DOHH2 (cell line): Measurements from ENCODE around the gene BANK1.

ENCODE experiments used
- H3F3A ChIP-seq: fragments of 200-600 bp; sonication (generic), shearing (Covaris generic); 2 replicates; pipeline ENCODE4 v1.6.0; 2016; ENCODE audit warnings: antibody characterized with exemption, mild to moderate bottlenecking; ENCODE audit not compliant: control insufficient read depth, insufficient read depth
- H3K27ac ChIP-seq: fragments of 200-600 bp; sonication (generic); 2 replicates; pipeline ENCODE4 v1.5.1; 2014; ENCODE audit warnings: low read depth, mild to moderate bottlenecking, low read length, moderate library complexity
- H3K27me3 ChIP-seq: fragments of 200-600 bp; sonication (generic); 2 replicates; pipeline ENCODE4 v1.6.1; 2014; ENCODE audit warnings: mild to moderate bottlenecking, low read length, mixed read lengths; ENCODE audit not compliant: control insufficient read depth
- H3K36me3 ChIP-seq: fragments of 200-600 bp; sonication (generic); 2 replicates; pipeline ENCODE4 v1.6.1; 2014; ENCODE audit warnings: mild to moderate bottlenecking, low read length, moderate library complexity, mixed read lengths; ENCODE audit not compliant: control insufficient read depth
- H3K4me1 ChIP-seq: fragments of 200-600 bp; sonication (generic); 2 replicates; pipeline ENCODE4 v1.6.1; 2014; ENCODE audit warnings: mild to moderate bottlenecking, low read length, mixed read lengths; ENCODE audit not compliant: control insufficient read depth
- H3K4me2 ChIP-seq: fragments of 200-600 bp; sonication (generic); 2 replicates; pipeline ENCODE4 v1.6.0; 2014; ENCODE audit warnings: mild to moderate bottlenecking, low read length, moderate library complexity
- H3K4me3 ChIP-seq: fragments of 200-600 bp; sonication (generic); 2 replicates; pipeline ENCODE4 v1.5.1; 2014; ENCODE audit warnings: mild to moderate bottlenecking, low read length, mixed read lengths
- H3K79me2 ChIP-seq: fragments of 200-600 bp; sonication (generic); 2 replicates; pipeline ENCODE4 v1.6.1; 2014; ENCODE audit warnings: mild to moderate bottlenecking, low read length, mixed read lengths; ENCODE audit not compliant: control insufficient read depth
- H3K9me2 ChIP-seq: fragments of 200-600 bp; sonication (generic); replicated peaks from 2 replicates; pipeline ENCODE4 v1.6.1; 2014; ENCODE audit warnings: mild to moderate bottlenecking, low read length, mixed read lengths; ENCODE audit not compliant: control insufficient read depth
- H3K9me3 ChIP-seq: fragments of 200-600 bp; sonication (generic); 2 replicates; pipeline ENCODE4 v1.6.1; 2014; ENCODE audit warnings: antibody characterized with exemption, low read length, mixed read lengths; ENCODE audit not compliant: control insufficient read depth, insufficient read depth
- H4K20me1 ChIP-seq: fragments of 200-600 bp; sonication (generic); 2 replicates; pipeline ENCODE4 v1.6.0; 2014; ENCODE audit warnings: low read depth, mild to moderate bottlenecking, antibody characterized with exemption, low read length, moderate library complexity; ENCODE audit not compliant: control insufficient read depth, insufficient read depth
- CTCF ChIP-seq: fragments of 200-600 bp; sonication (generic); IDR thresholded peaks from one replicate; pipeline ENCODE4 v1.5.1; 2014; ENCODE audit warnings: antibody characterized with exemption, mild to moderate bottlenecking, low read depth, low read length; ENCODE audit not compliant: poor library complexity, severe bottlenecking
- EZH2phosphoT487 ChIP-seq: fragments of 200-600 bp; sonication (generic); IDR thresholded peaks from 2 replicates; pipeline ENCODE4 v1.6.1; 2017; ENCODE audit warnings: borderline replicate concordance, mild to moderate bottlenecking, antibody characterized with exemption, low read length, moderate library complexity, mixed read lengths

BANK1 gene

GRCh38 chr4:101761405-101761804, 29.1 kb upstream of the BANK1 start:
- no peaks in the 10 kb centered on the region for H3K9me3 ChIP-seq
- no peaks in the 10 kb centered on the region for H3F3A ChIP-seq
- H3K4me1 ChIP-seq: no peaks in the 10 kb centered on the region
- no peaks in the 10 kb centered on the region for H4K20me1 ChIP-seq
- no peak overlapping the region for H3K4me3 ChIP-seq
- H3K27me3 ChIP-seq: no peaks in the 10 kb centered on the region
- no peaks in the 10 kb centered on the region for H3K79me2 ChIP-seq
- no peaks in the 10 kb centered on the region for H3K36me3 ChIP-seq
- no peak for TF ChIP-seq CTCF
- TF ChIP-seq EZH2phosphoT487: no peak
- no peaks in the 10 kb centered on the region for H3K9me2 ChIP-seq
- H3K27ac ChIP-seq: no peak overlapping the region
- H3K4me2 ChIP-seq: no peak overlapping the region

- no peaks in the 10 kb centered on the region for H3K4me1 ChIP-seq
- H3K79me2 ChIP-seq: no peaks in the 10 kb centered on the region
- H3K36me3 ChIP-seq: no peaks in the 10 kb centered on the region
- H3K27me3 ChIP-seq: no peaks in the 10 kb centered on the region
- no peaks in the 10 kb centered on the region for H3F3A ChIP-seq
- no peak overlapping the region for H3K4me2 ChIP-seq
- H3K27ac ChIP-seq: no peak overlapping the region
- H3K4me3 ChIP-seq: no peak overlapping the region
- no peaks in the 10 kb centered on the region for H3K9me2 ChIP-seq
- no peaks in the 10 kb centered on the region for H4K20me1 ChIP-seq
- TF ChIP-seq CTCF: no peak
- TF ChIP-seq EZH2phosphoT487: no peak
- no peaks in the 10 kb centered on the region for H3K9me3 ChIP-seq
Observed at GRCh38 chr4:101762025-101762424, 28.5 kb upstream of the BANK1 start.

- Histone ChIP-seq H3K27ac (no peak overlapping the region), H3K36me3 (no peaks in the 10 kb centered on the region), H3K9me2 (no peaks in the 10 kb centered on the region), H4K20me1 (no peaks in the 10 kb centered on the region), H3K4me2 (no peak overlapping the region), H3K4me3 (no peak overlapping the region), H3K4me1 (no peaks in the 10 kb centered on the region), H3K79me2 (no peaks in the 10 kb centered on the region), H3F3A (no peaks in the 10 kb centered on the region), H3K27me3 (no peaks in the 10 kb centered on the region), H3K9me3 (no peaks in the 10 kb centered on the region)
- TF ChIP-seq CTCF: no peak
- TF ChIP-seq EZH2phosphoT487: no peak
Observed at GRCh38 chr4:101762534-101762933, 28.0 kb upstream of the BANK1 start.

GRCh38 chr4:101763576-101763975, 27.0 kb upstream of the BANK1 start:
- Histone ChIP-seq H3K79me2 (no peaks in the 10 kb centered on the region), H3K9me2 (no peaks in the 10 kb centered on the region), H3F3A (no peaks in the 10 kb centered on the region), H3K36me3 (no peaks in the 10 kb centered on the region), H3K4me2 (no peak overlapping the region), H3K27me3 (no peaks in the 10 kb centered on the region), H3K4me1 (no peaks in the 10 kb centered on the region), H3K27ac (no peak overlapping the region), H3K9me3 (no peaks in the 10 kb centered on the region), H4K20me1 (no peaks in the 10 kb centered on the region), H3K4me3 (no peak overlapping the region)
- TF ChIP-seq EZH2phosphoT487 (no peak), CTCF (no peak)
